HPDE6-E6E7 (cell line): ENCODE measurements around the gene TMEM117.
"Not testable (repeated sequence)": the region's sequence is repeated elsewhere in the genome, so short reads cannot be mapped to it uniquely, and the experiment has no call there.

ENCODE experiments used
- DNase-seq: peaks from one replicate; pipeline ENCODE4 v3.0.0; 2011; ENCODE audit warnings: missing footprints; ENCODE audit errors: extremely low spot score

Gene TMEM117

GRCh38 chr12:44098786-44099185 lies 262.9 kb downstream of the TMEM117 start:
- no peak for DNase-seq

- no peak for DNase-seq
Measured at GRCh38 chr12:44099486-44099885, 263.6 kb downstream of the TMEM117 start.

GRCh38 chr12:44100264-44100663 lies 264.4 kb downstream of the TMEM117 start:
- DNase-seq, result no peak

GRCh38 chr12:44101475-44101874 lies 265.6 kb downstream of the TMEM117 start:
- DNase-seq, result no peak

- no peak for DNase-seq
Measured at GRCh38 chr12:44114906-44115305, 279.0 kb downstream of the TMEM117 start.

GRCh38 chr12:44117337-44117736 lies 281.5 kb downstream of the TMEM117 start:
- DNase-seq, result no peak

GRCh38 chr12:44118946-44119345 lies 283.1 kb downstream of the TMEM117 start:
- DNase-seq, result no peak

- no peak for DNase-seq
Measured at GRCh38 chr12:44126806-44127205, 290.9 kb downstream of the TMEM117 start.

- DNase-seq, result no peak
Measured at GRCh38 chr12:44127966-44128710, 292.3 kb downstream of the TMEM117 start.

GRCh38 chr12:44143175-44143574 lies 307.3 kb downstream of the TMEM117 start:
- DNase-seq, result no peak

- no peak for DNase-seq
Measured at GRCh38 chr12:44148936-44149335, 313.1 kb downstream of the TMEM117 start.

- DNase-seq, result no peak
Measured at GRCh38 chr12:44154128-44154527, 318.2 kb downstream of the TMEM117 start.

GRCh38 chr12:44155358-44155757 lies 319.5 kb downstream of the TMEM117 start:
- no peak for DNase-seq

GRCh38 chr12:44157359-44157758 lies 321.5 kb downstream of the TMEM117 start:
- DNase-seq, result no peak

- no peak for DNase-seq
Measured at GRCh38 chr12:44158746-44159145, 322.9 kb downstream of the TMEM117 start.

- DNase-seq, result no peak
Measured at GRCh38 chr12:44159216-44159615, 323.3 kb downstream of the TMEM117 start.

GRCh38 chr12:44159862-44160261 lies 324.0 kb downstream of the TMEM117 start:
- DNase-seq, result no peak

- DNase-seq, result no peak
Measured at GRCh38 chr12:44162961-44163360, 327.1 kb downstream of the TMEM117 start.

GRCh38 chr12:44174053-44174452 lies 338.2 kb downstream of the TMEM117 start:
- no peak for DNase-seq

- no peak for DNase-seq
Measured at GRCh38 chr12:44184499-44185206, 348.8 kb downstream of the TMEM117 start.

- no peak for DNase-seq
Measured at GRCh38 chr12:44193281-44193680, 357.4 kb downstream of the TMEM117 start.

- not testable (repeated sequence) for DNase-seq
Measured at GRCh38 chr12:44195719-44196118, 359.8 kb downstream of the TMEM117 start.

- DNase-seq, result no peak
Measured at GRCh38 chr12:44206045-44206444, 370.2 kb downstream of the TMEM117 start.
